Ecto neural progenitor cell (in vitro differentiated cells): ENCODE results near the gene HLA-DPB1.
"Not testable (repeated sequence)": the region's sequence is repeated elsewhere in the genome, so short reads cannot be mapped to it uniquely, and the experiment has no call there.

ENCODE experiments used
- DNase-seq: peaks from one replicate; pipeline ENCODE4 v3.0.0-alpha.2; 2018; ENCODE audit warnings: low spot score

HLA-DPB1 gene

DNA sequence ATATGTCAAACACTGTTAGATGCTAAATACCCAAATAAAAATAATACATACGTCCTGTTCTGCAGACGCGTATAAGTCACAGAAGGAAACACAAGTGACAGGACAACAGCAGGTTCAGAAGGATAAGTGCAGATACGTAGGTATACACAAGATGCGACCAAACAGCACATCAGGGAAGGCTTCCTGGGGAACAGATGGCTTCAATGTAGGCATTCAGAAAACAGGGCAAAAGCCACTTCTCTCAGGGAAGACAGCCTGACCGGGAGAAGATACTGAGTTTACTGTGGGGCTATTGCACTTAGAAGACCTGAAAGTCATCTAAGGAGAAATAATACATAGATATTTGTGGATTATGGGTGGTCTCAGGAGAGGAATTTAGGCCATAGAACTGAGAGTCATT lies 4.2 kb upstream of the HLA-DPB1 start:
- no peak for DNase-seq

DNA sequence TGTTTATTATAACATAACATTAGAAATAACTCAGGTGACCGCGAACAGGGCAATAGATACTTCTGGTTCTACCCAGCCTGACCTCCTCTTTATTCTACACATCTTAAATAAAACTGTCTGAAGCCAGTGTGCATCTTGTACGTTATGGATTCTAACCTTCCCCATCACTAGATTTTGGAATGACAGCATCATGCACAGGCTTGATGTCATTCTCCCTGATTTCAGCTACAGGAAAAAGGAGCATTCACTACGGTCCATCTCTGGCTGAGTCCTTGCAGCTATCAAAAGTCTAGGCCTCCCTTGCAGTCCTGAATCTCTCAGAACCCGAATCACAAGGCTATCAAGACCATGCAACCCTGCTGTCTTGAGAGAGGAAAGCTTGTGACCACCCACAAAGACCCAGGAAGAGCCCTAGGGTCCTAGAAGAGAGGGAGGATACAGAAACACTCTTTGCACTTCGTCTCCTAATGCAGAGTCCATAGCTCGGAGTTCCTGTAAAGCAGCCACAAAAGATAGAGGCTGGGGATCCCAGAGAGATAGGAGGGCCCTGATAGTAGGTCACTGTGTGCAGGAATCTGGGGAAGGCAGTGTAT lies 3.2 kb upstream of the HLA-DPB1 start:
- DNase-seq, result no peak

DNA sequence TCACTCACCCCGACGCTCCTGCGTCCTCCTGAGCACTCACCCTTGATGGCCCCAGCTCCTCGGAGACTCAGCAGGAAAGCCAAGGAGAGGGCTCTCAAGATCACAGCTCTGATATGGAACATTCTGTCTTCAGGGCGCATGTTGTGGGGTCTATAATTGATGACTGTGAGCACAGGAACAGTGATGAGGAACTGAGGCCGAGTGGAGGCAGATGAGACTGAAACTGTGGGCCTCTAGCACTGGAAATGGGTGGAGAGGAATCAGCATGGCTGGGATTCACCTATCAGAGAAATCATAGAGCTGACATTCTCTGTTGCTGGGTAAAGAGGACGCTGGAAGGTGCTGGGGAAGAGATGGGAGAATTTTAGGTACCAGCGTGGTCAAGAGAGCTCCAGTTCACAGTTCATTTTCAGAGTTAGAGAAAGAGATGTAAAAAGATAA lies 2.3 kb upstream of the HLA-DPB1 start, which contains the start of gene HLA-DPA1:
Gene HLA-DPA1, minus strand, starts transcription at position 219 of the 441 bp plus-strand sequence.
- no peak for DNase-seq

DNA sequence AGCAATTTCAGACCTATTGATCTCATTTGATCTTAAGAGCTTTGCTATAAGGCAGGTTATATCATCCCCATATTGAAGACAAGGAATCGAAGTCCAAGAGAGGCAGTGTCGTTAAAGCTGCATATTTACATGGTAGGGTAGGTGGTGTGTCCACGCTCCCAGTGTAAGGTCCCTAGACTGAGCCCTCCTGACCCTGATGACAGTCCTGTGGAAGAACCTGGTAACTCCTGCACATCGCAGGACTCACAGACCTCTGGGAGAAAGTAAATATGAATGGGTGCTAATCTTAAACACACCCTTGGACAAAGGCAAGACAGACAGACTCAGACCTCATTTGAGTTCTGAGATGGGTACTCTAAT lies 602 bp upstream of the HLA-DPB1 start:
- no peak for DNase-seq

DNA sequence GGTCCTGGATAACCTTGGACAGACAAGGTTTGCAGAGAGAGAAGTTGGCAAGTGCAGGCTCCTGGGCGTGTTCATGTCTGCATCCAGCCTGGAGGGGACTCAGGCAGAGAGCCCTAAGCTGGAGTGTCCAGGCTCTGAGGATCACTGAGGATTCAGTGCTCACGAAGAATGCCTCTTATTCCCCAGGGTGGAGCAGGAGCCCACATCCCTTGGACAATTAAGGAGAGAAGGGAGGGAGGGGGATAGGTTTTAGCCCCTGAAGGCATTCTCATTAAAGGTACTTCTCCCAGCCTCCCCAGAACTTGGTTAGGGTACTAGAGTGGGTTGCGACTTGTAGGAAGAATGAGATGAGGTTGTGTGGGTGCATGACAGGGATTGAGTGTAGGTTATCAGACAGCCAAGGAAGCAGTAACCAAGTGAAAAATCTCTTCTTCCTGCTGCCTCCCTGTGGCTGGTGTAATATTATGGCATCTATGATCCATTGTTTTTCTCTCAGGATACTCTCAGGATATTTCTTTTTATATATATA lies 680 bp downstream of the HLA-DPB1 start:
- no peak for DNase-seq

DNA sequence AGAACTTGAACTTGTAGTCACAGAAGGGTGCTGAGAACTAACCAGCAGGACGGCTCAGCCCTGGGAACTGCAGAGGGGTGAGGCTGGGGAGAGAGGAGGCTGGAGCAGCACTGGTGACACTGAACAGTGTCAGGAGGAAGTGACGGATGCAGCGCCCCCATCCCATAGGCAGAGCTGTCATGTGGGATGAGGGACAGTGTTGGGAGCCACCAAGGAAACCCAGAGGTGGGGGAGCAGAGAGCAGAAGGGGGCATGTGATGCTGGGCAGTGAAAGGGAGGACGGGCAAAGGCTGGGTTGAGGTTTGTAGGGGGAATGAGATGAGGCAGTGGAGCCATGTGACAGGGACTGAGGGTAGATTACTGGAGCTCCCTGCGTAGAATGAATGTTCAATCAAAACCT lies 2.1 kb downstream of the HLA-DPB1 start:
- DNase-seq, result no peak

DNA sequence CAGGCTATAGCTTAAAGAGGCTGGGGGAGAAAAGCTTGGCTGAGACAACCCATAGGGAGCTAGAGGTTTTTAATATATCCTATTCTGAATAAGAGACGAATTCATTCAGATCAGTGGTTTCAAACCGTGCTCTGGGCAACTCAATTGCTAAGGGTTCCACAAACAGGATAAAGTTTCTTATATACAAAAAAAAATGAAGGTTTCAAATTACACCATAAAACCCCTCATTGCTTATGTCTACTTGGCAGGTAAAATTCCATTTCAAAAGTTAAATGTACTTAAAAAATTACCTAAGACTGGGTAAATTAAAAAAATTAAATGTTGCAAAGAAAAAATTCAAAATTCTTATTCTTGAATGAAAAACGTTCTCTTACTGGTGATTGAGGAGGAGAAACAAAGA lies 2.7 kb downstream of the HLA-DPB1 start:
- no peak for DNase-seq

DNA sequence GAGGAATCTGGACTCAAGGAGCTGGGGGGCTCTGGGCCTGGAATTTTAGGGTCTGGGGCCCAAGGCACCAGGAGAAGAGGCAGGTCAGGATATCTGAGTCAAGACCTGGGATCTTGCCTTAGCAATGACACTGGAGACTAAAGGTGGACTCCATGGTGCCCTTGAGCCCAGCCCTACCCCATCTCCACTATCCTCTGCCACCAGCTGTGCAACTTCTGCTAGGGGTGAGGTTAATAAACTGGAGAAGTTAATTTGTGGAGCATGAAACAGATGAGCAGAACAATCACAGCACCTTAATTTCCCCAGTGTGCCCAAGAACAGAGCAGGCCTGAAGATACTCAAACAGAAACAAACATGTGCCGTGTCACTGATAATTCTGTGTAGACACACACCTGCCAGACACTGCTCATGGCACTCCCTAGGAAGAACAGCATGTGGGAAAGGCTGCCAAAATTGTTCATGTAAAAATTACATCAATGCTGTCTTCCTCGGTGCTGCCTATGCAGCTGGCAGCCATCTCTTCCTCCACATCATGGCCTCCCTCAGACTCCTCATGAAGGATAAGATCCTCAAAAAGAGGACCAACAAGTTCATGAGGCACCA lies 3.2 kb downstream of the HLA-DPB1 start:
- no peak for DNase-seq

DNA sequence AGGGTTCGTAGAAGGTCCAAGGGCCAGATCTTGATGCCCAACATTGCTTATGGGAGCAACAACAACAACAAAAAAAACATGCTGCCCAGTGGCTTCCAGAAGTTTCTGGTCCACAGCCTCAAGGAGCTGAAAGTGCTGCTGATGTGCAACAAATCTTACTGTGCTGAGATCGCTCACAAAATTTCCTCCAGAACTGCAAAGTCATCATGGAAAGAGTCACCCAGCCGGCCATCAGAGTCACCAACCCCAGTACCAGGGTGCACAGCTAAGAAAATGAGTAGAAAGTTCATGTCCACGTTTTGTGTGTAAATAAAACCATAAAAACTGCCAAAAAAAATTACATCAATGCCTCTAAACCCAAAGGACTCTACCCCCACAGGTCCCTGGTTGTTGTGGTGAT lies 3.8 kb downstream of the HLA-DPB1 start:
- DNase-seq, result no peak

DNA sequence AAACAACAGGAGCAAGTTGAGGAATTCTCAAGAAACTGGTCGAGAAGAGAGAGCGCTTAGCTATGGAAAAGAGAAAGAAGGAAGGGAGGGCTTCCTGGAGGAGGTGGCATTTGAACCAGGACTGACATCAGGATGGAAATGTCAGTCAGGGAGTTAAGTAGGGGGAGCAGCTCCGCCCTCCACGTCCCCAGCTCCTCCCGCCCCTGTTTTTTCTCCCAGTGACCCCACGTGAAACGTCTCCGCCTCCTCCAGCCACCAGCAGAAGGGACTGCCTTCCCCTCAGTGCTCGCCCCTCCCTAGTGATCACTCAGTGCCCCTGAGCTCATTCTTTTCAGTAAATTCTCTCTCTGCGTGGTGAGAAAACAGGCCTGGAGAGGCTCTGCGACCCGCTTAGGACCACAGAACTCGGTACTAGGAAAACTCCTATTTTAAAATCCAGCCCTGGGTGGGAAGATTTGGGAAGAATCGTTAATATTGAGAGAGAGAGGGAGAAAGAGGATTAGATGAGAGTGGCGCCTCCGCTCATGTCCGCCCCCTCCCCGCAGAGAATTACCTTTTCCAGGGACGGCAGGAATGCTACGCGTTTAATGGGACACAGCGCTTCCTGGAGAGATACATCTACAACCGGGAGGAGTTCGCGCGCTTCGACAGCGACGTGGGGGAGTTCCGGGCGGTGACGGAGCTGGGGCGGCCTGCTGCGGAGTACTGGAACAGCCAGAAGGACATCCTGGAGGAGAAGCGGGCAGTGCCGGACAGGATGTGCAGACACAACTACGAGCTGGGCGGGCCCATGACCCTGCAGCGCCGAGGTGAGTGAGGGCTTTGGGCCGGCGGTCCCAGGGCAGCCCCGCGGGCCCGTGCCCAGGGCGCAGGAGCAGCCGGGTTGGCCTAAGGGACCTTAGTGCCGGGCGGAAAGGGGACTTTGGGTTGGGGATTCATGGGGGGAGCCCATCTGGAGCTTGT lies 4.6 kb downstream of the HLA-DPB1 start:
- peak; percentile 82 for DNase-seq

DNA sequence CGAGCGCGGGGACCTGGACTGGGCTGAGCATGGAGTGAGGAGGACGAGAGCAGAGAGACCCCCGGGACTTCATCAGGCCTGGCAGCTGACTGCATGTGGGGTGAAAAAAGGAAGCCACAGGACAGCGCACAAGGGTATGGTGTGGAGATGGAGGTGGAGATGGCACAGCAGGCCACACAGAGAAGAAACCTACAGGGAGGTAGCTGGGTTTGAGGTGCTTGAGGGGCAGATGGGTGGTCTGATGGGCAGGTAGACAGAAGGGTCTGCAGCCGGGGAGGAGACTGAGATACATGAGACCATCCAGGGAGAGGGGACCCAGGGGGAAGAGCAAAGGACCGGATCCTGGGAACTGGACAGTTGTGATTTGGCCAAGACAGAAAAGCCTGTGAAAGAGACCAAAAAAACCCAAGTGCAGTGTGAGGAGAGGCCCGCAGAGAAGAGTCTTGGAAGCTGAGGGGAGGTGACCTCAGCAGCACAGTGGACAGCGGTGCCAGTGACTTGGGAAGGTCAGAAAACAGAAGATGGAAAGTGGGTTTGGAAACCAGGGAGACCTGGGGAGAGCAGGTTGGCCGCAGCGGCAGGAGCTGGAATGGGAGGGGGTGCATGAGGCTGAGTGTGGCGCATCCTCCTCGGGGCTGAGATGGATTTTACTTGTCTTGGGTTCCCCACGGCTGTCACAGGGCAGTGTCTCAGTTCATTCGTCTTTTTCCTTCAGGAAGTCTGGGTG lies 5.5 kb downstream of the HLA-DPB1 start:
- no peak for DNase-seq

DNA sequence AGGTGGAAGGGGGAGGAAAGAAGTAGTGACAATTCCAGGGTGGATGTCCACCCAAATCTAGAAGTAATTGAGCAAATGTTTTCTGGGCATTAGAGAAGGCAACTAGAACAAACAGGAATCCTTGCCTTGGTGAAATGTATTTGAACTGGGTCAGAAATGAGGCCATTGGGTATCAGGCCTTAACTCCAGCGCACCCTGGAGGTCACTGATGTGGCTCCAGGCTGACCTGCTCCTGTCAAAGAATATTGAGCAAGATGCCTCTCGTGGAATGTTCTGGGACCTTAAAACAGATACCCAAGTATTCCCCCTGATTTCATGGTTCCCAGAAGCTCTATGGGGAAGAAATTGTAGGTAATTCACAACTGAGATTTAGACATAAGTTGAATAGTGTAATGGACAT lies 6.9 kb downstream of the HLA-DPB1 start:
- DNase-seq, result peak; percentile 68

DNA sequence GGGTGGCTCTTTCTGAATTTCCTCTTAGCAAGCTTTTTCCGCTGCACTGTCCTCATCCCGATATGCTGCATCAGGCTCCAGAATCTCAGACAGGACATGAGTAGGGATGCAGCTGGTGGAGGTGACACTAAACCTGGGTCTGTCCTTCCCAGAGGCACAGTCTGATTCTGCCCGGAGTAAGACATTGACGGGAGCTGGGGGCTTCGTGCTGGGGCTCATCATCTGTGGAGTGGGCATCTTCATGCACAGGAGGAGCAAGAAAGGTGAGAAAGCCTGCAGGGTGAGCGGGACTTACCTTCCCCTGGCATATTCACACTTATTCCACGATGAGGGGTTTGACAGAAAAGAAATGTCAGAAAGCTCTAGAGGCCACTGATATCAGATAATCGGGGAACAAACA lies 9.8 kb downstream of the HLA-DPB1 start:
- no peak for DNase-seq

DNA sequence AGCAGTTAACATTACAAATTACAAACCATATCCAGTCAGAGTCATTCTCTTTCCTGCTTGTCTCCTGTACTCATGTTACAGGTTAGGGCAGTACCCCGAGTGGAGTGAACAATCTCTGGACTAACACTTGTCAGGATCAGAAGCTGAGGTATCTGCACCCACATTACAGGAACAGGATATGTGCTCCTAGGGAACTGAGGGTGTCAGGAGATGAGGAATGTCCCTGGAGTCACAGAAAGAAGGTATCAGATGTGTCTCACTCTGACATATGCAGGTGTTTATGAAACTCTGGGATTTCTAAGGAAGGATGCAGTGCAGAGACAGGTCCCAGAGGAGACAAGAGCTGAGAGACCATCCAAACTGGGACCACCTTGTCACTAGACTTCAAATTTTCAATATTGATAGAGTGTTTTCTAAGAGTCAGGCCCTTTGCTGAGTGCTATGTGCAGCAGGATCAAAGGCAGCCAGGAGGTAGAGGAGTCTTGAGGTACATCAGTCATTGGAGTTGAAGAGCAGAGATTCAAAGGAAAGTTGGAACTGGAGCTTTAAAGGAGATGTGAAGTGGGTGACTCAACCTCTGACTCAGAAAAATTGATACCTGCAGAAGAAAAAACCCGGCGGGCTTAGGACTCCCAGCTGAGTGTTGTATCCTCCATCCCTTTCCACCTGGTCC lies 12.6 kb downstream of the HLA-DPB1 start:
- DNase-seq, result no peak

DNA sequence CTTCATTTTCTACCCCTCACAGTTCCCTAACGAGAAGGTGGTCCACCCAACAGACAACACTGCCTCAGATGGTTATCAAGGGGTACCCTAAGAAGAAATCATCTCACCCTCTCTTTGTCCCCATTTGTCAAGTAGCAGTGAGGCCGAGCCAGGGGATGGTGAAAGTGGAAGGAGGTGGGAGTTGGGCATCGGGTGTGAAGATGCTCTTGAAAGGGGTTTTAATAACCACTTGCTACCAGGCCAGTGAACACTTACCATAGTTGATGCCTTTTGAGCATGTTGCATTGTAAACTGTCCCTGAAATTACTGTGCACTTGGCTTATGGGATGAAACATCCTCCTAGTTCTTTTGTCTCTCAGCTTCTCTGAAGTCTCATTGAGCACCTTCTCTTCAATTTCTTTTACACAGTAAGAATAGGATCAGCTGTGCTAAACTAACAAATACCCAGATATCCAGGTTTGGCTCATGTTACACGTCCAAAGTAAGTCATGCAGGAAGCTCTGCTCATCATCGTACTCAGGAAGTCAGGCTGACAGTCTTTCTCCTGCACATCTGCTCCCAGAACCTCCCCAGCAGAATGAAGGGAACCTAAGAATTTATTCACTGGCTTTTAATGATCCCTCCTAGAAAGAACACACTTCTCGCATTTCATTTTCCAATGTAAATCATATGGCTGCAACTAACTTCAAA lies 13.3 kb downstream of the HLA-DPB1 start:
- DNase-seq, result no peak

DNA sequence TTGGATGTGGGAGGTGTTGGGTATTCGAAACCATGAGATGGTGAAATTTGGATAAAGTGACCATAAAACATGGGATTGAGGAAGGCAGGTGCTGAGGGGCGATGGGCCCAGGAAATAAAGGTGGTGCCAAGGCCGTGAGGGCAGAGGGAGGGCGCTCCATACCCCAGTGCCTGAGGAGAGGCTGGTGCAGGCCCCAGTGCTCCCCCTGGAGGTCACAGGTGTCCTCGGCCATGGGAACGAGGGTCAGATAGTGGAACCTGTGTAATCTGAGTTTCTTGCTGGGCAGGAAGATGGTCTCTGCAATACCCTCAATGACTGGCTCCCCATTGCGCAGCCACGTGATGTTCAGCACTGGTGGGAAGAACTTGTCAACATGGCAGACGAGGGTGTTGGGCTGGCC lies 16.2 kb downstream of the HLA-DPB1 start:
- peak; percentile 66 for DNase-seq

DNA sequence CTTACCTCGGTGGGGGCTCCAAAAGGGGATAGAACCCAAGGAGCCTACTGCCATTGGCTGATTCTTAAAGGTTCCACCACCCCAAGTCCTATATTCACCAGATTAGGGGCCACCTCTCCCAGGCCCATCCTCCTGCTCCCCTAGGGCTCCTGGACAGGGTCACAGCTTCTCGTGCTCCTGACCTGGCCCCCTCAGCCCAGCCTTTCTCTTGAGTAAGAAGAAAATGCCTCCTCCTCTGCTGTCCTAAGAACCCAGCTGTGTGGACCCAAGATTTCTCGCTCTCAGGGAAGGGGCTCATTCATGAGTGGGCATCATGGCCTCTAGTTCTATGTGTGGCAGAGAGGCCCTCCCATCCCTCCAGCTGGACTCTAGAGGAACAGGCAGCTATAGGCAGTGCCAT lies 16.6 kb downstream of the HLA-DPB1 start:
- no peak for DNase-seq

DNA sequence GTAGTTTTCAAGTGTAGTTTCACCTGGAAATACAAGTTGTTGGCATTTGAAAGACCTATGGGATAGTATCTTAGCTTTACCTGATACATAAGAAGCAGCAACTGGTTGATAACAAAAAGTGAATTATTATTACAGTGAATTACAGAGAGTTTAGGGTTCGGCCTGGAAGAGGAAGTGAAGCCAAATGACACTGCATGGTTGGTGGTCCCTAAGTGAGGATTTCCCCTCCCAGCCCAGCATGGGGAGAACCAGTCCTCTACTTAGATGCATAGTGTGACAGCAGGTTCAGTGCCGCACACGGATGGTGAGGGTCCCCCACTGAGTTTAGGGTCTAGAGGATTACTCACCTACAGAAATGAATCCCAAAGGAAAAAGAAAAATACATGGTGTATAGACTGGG lies 18.1 kb downstream of the HLA-DPB1 start:
- DNase-seq, result no peak

DNA sequence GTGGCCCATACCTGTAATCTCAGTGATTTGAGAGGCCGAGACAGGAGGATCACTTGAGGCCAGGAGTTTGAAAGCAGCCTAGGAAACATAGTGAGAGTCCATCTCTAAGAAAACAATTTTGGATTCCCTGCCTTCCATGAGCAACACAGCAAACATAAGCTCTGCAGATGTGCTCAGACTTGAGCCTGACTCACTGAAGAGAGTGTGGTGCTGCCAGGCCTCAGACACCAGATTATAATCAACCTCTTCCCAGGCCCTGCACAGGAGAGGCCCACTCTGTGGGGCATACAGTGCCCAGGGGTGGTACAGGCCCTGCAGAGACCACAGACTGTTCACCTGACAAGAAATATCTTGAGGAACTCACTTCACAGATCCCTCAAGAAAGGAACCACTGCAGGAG lies 19.9 kb downstream of the HLA-DPB1 start:
- no peak for DNase-seq

DNA sequence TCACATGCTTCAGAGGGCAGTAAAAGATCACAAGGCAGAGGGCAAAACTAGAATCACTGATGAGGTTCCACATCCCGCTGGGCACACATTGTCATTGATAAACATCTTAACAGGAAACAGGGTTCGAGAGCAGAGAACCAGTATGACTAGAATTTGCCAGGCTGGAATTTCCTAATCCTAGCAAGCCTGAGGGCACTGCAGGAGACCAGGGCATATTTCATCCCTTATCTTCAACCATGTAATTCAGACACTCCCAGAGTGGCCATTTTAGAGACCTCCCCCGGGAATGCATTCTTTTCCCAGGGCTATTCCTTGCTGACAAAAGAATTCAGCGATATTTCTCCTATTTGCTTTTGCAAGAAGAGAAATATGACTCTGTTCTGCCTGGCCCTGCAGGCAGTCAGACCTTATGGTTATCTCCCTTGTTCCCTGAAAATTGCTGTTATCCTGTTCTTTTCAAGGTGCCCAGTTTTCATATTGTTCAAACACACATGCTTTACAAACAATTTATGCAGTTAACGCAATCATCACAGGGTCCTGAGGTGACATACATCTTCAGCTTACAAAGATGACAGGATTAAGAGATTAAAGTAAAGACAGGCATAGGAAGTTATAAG lies 25.4 kb downstream of the HLA-DPB1 start:
- not testable (repeated sequence) for DNase-seq

DNA sequence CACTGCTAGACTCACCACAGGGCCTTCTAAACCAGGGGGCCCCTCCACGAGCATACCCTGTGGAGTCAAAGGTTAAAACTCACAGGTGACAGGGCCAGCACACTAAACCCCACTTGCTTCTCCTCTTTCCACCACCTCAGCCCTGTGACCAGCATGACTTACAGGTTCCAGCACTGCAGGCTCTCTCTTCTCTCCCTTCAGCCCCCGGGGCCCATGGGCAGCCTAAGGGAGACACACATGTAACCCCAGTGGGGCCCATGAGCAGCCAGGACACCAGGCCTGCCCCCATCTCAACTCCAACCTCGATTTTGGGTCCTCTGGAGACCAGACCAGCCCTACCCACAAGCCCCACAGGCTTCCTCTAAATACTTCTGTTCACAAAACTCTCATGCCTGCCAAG lies 28.0 kb downstream of the HLA-DPB1 start:
- DNase-seq, result no peak
